HG03135 (cell line): Measurements from ENCODE around the gene EFR3B.

ENCODE experiments used
- ATAC-seq: cut with Tn5 transposase; IDR thresholded peaks from one replicate; pipeline ENCODE4 v1.9.1; 2021; ENCODE audit warnings: mild to moderate bottlenecking, moderate library complexity; ENCODE audit not compliant: unreplicated experiment

The EFR3B gene

DNA sequence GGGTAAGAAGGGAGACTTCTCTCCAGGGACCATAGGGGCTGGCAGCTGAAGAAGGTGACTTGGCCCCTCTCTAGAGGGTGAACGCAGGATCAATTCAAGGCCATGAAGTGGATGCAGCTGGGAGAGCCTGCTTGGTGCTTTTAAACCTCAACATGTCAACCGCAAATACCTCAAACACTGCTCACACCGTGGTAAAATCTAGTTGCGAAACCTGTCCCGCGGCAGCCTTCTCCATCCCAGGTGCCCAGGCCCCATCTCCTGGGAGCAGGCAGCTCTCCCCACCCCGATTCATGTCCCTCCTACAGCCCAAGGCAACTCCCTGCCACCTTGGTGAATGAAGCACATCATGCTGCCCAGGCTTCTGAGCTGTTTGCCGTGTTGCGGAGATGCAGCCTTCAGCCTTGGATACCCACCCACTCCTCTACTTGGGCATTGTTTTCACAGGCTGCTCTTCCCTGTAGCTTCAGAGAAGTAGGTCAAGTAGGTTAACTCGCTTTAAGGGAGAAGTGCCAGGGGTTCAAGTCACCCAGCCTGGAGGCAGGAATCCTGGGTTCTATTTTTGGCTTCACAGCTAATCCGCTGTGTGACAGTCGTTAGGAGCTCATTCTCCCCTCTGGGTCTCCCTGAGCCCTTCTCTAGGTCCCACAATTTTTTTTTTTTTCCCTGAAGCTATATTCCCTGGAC, 6.2 kb upstream of the EFR3B start:
- ATAC-seq, result no peak

DNA sequence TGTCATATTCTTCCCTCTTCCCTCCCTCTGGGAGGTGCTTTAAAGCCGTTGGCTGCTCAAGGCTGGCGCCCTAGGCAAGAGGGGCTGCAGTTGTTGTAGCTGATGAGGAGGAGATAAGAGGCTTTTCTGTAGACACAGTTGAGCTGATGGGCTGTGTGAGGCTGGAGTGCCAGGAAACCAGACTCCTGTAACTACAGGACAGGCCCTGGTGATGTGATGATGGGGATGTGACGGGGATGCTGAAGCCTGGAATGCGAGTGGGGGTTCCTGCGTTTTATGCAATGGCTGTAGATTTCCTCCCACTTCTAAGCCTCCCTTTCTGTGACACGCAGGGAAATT, 5.7 kb upstream of the EFR3B start:
- ATAC-seq, result no peak

DNA sequence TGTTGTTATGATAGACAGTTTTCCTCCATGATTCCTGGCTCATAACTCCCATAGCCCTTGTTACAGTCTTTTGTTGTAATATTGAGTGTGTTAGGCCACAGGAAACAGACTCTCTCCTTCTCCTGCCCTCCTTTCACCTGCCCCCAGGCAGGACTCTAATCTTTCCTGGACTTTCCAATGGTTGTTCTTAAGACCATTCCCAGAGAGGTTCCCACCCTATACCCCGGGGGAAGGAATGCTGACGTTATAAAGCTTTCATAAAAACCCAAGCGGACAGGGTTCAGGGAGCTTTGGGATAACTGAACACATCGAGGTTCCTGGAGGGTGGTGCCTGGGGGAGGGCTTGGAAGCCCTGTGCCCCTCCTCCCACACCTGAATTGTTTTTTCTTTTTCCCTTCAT, 2.8 kb upstream of the EFR3B start:
- no peak for ATAC-seq

DNA sequence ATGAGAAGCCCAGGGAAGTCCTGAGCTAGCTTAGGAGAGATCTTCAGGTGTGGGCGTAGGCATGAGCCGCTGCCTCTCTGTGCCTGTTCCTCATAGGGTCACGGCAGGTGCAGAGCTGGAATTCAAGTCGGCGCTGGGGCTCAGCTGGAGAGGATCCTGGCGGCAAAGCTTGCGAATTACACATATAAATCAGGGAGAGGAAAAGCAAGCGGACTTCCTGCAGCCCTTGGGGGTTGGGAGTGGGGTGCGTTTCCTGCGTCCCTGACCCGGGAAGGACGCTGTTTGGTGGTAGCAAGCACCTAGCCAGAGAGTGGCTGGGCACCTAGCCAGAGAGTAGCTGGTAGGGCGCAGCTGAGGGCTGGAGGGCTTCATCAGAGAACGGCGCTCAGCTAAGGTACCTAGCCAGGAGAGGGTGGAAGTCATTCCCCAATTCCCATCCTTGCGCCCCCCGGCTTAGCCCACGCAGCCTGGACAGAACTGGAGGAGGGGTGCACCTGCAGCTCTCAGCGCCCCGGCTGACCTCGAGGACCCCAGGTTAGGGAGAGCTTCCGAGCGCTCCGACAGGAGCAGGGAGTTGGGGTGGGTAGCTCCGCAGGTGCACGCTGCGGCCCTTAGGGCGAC, 459 bp upstream of the EFR3B start:
- ATAC-seq, result peak; percentile 2

DNA sequence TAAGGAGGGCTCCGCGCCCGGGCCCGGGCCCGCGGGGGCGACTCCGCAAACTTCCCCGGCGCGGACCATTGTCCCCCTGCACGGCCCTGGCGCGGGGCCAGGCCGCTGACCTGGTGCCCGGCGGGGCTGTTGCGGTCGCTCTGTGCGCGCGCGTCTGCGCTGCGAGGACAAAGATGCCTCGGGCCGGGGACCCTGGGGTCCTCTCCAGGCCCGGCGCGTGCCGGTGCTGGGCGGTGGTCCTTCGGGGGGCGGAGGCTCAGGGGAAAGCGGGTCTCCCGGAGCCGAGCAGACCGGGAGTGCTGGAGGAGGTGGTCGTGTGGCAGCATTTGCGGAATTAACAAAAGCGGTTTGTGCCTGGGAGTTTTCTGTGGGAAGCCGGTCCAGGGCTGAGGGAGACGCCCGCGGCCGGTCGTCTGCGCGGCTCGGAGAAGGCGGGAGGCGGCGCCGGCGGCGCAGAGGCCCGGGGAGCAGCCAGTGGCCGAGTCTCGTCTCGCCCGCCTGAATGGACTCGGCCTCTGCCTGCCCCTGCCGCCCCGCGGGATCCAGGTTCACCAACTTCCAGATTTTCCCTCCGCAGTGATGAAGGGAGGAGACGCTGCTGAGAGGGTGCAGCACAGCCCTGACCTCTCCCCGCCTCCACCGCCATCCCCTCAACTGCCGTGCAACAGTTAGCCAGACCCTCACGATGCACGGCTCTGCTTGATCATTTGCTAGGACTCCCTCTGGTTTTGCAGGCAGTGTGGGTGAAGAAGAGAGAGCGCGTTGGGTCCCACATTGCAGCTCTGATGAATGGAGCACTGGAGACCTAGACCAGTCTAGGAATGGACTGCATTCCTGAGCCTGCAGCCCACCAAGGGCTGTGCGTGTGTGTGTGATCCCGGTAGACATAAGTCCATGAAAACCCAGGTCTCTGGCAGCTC, 705 bp downstream of the EFR3B start:
- peak; percentile 14 for ATAC-seq

DNA sequence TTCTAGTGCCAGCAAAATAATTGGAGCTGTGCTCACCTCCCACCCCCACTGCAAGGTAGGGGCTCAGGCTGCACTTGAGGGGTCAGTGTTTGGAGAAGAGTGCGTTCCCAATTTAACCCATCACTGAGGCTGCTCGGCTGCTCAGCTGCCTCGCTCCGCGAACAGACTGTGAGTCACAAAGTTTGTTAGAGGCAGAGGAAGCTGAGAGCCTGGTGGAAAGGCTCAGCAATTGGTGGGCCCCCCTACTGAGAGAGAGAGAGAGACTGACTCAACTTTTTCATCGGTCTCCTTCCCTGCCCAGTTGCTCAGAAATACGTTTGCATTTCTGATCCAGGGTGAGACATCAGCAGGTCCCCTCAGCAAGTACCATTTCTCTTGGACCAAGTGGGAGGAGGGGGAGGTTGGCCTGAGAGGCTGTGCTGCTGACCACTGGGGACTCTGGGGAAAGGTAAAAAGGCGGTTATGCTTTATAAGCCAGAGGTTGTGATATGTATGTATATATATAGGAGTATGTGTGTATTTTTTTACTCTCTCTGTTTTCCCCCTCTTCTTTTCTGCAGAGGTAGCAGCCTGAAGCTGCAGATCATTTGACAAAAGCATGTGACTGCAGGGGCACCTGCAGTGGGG, 1.5 kb downstream of the EFR3B start:
- no peak for ATAC-seq

DNA sequence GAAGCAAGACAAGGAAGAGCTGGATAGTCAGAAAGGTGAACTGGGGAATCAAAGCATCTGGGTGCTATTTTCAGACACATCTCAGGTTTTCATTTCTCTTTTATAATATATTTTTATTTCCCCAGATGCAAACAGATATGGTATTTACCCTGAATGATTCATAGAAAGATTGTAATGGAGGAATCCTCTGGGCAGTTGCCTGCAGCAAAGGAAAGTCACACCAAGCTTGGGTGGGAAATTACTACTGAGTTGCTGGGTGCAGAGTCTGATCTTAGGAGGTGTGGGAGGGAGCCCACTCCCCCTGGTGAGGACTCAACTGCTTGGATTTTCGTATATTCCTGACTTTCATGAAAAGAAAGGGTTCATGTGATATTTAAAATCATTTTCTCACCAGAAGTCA, 2.1 kb downstream of the EFR3B start:
- no peak for ATAC-seq

DNA sequence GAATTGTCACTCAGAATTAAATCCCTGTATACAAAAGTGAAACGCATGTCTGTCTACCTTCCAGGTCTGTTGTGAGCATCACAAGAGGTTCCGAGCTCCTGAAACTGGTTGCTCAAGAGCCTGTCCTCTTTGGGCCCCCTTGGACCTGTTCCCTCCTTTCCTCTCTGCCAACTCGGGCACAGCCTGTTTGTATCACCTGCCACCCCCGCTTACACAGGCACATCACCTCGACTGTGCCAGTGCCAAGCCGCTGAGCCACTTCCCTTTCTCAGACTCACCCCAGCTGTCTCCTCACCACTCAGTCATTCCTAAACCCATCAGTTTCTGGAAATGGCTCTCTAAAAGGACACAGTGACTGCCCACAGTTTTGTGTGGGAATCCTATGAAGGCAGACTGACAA, 3.1 kb downstream of the EFR3B start:
- ATAC-seq, result no peak

DNA sequence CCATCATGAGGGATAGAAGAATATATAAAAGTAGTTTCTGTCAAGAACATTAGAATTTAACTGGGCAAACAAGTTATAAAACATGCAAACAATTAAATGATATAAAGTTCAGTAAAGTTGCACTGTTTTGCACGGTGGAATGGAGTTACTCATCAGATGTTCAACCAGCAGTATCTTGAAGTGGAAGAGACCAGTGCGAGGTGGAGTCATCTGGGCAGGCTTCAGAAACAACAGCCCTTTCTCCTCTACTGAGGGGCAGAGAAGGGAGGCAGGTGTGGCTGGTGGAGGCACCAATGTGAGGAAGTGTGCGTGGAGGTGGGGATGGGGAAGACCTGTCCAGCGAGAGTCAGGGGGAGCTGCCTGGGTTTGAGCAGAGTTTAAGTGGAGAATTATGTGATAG, 7.5 kb downstream of the EFR3B start:
- no peak for ATAC-seq

DNA sequence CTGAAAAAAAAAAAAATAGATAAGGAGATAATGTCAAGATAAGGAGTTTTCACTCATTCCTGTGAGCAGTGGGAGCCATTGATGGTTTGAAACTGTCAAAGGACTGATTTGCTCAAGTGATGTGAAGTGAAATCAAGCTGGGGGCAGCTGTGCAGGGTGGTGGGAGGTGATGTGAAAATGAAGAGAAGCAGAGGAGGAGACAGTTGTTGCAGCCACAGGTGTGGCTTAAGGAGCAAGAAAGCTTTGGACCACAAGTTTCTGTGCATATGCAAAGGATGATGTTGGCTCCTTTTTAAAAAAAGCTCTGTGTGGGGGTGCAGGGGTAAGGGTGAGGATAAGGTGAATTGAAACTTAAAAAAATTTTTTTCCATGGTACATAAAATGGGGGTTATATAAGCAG, 8.3 kb downstream of the EFR3B start:
- no peak for ATAC-seq

DNA sequence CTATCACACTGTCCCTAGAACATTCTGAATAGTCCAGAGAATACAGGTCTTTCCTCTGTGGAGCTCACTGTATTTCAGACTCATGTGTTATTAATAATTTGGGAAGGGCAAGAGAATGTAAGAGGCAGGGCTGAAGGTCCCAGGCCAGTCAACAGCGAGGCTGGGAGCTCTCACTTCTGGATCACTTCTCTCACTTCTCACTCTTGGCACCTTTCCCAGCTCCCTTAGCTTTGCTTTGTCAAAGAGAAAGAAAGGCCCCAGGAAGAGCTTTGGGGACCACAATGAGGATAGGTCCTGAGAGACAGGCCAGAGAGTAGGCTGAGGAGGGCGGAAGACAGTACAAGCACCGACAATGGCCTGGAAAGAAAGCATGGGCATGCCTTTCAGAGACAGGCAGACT, 11.2 kb downstream of the EFR3B start:
- no peak for ATAC-seq

DNA sequence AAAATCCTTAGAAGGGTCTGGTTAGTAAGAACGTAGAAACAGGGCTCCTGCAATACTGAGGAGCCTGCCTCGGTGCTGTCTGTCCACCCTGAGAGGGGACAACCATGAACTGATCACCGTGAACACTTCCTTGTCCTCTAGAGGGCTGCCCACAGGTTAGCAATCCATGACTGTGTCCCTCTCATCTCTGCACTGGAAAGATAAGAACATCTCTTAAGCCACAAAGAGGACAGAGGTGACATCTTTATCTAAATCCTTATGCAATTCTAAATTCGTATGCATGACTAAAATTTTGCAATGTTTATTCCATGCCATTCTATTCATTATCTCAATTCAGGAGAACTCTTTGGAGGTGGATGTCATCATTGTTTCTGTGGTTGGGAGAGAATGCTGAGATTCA, 12.8 kb downstream of the EFR3B start:
- no peak for ATAC-seq

DNA sequence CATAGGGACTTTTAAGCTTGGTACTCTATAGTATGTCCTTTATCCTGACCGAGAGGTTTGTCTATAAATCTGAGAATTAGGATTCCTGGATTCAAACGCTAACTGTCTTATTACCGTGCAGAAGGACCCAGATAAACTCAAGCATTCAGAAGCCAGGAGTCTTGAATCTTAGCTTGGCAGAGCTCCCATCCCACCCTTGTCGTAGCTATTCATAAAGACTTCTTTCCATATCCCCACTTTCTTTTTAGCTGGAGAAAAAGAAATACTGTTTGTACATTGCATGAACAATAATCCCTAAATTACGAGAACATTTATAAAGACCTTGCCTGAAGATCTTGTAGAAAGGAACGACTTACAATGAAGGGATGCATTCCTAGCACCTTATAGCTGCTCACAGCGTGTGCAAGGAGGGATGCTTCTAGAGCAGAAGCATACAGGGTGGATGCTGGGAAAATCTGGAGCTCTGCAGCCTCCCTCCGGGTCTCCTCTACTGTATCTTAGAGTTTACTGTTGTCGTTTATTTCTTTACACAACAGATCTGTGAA, 13.6 kb downstream of the EFR3B start:
- no peak for ATAC-seq

DNA sequence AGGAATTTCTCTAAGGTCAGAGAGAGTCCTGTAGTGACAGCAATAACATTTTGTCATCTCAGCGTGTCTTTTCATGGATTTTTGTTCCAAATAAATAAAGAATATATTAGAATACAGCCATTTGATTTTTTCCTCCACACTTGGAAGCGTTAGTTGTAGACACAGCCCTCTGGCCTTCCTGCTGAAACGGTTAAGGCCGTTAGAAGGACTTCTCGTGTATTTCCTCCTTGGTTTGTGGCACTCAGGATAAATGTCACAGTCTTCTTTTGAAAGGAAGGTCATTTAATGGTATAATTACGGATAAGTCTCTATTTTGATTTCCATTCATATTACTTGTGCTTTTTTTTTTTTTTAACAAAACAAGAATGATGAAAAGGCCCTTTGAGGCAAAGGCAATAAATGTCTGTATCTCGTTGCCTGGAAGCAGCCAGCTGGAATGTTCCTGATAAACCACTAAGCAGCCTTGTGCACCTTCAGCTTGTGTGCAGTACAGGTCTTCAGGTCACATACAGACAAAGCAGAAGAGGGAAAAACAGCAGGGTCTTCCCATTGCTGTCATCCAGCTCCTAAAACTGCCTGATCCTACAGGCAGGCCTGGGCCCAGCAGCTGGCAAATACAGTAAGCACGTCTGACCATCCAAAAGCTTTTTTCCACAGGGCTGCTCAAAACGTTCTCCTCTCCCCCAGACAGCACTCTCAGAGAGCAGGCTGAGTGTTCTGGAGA, 14.4 kb downstream of the EFR3B start:
- ATAC-seq, result no peak

DNA sequence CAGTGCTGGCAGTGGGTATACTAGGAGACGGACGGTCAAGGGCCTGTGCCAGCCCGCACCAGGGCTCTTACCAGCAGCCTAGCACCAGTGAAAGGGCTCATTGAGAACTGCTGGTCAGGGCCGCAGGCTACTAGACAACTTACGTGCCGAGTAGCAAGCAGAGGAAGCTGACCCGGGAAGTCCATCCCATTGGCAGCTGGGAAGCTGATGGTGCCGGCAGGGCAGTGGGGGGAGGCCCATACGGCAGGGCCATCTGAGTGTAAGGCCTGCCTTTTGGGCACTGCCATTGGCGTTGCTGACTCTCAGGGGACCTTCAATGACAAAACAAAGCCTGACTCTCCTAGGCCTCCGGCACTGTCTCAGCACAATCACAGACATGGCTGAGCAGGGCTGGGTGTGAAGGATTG, 20.6 kb downstream of the EFR3B start:
- ATAC-seq, result no peak

DNA sequence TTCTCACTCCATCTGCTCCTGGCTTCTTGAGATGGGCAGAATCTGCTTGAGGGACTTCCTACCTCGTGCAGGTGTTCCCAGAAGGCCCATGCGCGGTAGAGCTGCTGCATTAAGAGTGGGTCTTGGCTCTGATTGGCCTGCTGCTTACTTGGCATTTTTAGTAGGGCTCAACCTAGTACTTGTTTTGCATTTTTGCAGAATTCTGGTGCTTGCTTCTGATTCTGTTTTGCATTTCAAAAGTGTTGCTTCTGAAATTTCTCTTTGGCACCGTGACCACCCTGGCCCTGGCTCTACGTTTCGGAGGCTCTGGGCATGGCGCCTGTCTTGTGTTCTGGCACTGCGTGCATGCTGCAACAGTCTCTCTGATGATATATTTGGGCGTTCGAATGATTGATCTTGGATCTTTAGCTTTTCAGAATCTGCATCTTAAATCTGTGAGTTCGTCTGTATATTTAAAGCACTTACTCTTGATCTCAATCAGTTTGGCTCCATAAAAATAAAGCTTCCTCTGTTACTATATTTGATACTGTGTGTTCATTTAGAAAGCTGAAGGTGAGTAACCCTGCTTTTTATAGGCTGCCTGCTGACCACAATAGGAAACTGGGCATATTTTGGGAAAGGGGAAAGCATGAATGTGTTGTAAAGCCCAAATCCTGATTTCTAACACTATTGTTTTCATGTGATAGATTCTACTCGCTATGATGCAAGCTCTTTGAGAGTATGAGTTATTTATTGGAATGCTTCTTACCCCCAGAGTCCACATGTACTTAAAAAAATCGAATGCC, 22.2 kb downstream of the EFR3B start:
- ATAC-seq, result no peak

DNA sequence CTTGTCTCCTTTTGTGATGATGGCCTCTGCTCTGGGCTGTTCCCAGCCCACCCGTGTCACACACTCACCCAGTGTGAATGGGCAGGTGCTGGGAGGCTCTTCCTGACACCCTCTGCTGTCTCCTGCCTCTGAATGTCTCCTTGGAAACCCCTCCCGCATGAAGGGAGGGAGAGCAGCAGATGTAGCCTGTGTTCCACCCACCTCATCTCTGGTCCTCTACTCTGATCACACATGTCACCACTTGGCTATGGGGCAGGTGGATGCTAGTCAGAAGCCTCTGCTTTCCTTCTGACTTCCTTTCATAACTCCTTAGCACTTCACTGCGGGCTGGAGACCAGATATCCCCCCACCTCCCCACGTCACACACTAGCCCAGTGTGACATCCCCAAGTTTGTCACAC, 23.9 kb downstream of the EFR3B start:
- no peak for ATAC-seq

DNA sequence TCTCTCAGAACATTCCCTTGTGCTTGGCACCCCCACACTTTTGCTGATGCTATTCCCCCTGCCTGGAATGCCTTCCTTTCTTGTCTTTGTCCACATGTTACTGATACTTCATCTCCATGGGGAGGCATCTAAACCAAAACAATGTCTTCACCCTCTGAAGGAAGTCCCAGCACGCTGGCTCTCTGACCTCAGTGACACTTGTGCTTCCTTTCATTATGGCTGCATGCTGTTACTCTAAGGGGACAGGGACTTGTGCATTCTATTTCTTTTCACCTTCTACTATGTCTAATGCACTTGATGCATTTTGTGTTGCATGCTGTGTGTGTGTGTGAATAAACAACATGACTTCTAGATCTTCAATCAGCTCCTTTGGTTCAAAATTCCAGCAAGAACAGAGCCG, 24.6 kb downstream of the EFR3B start:
- ATAC-seq, result no peak

DNA sequence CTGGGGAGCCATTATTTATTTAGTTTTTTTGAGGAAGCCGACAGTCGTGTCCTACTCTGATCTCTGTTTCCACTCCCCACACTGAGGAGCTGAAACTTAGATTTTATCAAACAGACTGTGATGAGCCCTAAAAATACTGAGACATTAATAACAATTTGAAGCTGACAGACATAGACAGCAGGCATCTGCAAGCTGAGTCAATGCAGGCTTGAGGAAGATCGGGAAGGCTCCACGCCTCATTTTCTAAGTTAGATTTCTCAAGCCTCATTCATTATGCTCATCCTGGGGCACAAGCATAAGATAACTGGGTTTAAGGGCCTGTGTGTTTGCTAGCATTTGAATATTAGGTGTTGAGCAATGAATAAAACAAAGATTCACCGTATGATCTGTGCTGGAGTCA, 26.3 kb downstream of the EFR3B start:
- ATAC-seq, result no peak

DNA sequence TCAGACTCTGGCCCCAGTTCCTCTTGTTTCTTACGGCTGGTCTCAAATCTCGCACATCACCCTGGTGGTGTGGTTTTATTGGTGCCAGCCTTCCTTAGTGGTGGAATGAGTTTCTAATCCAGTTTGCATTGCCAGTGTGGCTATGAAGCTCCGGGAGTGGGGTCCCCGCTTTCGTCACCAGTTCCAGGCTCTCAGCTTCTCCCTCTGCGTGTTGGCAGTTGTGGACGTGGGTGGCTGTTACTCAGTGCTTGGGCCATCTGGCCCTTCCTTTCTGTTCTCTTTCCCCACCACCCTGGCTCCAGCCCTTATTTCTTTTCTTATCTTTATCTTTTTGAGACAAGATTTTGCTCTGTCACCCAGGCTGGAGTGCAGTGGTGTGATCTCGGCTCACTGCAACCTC, 30.1 kb downstream of the EFR3B start:
- no peak for ATAC-seq
